GM12872 (cell line): ENCODE results near the gene PITPNB.

Experiments
- TF ChIP-seq, protein P1 (sequence below): IDR thresholded peaks from 3 replicates; pipeline ENCODE4 v1.5.1; 2011; ENCODE audit warnings: low read depth, mild to moderate bottlenecking, low read length, moderate library complexity; ENCODE audit not compliant: insufficient read depth

Gene PITPNB

DNA sequence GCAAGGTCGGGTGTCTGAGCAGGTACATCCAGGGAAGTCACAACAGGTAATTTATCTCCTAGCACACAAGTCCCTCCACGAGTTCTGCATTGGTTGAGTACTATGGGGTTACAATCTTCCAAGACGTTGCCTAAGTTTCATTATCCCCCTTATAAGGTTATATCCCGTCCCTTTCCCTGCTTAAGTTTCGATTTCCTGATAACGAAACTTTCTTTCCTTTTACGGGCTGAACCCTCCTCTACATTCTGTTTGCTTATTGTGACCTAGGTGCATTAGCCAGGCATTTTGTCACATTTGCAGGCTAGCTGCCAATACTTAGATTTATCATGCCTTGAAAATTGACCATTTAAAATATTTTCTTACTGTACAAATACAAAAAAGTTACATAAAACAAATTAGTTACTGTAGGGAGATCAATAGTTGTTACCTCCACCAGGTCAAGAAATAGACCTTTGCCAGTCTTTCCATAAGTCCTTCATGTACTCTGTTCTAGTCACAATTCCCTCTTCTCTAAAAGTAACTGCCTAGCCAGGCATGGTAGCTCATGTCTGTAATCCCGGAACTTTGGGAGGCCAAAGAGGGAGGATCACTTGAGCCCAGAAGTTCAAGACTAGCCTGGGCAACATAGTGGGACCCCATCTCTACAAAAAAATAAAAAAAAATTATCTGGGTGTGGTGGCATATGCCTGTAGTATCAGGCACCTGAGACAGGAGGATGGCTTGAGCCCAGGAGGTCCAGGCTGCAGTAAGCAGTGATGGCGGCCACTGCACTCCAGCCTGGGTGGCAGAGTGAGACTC, 14.3 kb upstream of the PITPNB start:
- TF ChIP-seq, protein P1, sequence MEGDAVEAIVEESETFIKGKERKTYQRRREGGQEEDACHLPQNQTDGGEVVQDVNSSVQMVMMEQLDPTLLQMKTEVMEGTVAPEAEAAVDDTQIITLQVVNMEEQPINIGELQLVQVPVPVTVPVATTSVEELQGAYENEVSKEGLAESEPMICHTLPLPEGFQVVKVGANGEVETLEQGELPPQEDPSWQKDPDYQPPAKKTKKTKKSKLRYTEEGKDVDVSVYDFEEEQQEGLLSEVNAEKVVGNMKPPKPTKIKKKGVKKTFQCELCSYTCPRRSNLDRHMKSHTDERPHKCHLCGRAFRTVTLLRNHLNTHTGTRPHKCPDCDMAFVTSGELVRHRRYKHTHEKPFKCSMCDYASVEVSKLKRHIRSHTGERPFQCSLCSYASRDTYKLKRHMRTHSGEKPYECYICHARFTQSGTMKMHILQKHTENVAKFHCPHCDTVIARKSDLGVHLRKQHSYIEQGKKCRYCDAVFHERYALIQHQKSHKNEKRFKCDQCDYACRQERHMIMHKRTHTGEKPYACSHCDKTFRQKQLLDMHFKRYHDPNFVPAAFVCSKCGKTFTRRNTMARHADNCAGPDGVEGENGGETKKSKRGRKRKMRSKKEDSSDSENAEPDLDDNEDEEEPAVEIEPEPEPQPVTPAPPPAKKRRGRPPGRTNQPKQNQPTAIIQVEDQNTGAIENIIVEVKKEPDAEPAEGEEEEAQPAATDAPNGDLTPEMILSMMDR, result no peak

DNA sequence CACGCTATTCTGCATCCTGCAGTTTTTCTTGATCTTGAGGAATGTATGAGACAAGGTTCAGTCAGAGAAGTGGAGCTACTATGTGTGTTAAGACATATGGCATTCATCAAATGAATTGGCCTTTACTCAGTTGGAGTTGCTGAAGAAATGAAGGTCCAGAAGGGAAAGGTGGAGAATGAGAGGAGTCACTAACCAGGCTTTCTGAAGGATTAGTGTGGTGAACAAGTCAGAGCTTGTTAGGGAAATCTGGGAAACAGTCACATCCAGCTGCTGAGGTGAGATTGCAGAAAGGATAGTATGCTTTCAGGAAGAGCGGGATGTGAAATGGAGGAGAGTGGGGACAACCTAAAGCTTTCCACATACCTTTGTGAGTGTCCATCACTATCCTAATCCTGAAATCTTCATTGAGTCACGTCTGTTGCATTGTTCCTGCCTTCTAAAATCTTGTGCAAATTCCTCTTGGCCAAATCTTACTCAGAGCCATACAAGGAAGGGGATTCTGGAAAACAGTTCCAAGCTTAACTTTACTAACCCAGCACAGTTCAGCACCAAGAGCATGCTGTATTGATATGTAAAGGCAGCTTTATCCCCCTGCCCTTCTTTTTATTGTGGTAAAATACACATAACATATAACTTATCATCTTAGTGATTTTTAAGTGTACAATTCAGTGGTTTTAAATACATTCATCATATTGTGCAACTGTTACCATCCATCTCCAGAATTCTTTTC, 11.4 kb upstream of the PITPNB start:
- TF ChIP-seq, protein P1, result no peak

DNA sequence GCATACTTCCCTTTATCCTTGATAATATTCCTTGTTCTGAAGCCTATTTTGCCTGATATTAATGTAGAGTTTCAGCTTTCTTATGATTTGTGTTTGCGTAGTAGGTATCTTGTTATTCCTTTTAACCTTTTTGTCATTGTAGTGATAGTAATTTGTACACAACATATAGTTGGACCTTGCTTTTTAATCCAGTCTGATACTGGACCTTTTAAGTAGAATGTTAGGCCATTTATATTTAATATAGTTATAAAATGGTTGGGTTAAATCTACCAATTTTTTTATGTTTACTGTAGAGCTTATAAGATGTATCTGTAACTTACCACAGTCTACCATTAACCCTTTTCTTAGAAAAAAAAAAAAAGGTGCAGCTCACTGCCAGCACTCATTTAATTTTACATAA, 8.6 kb upstream of the PITPNB start:
- TF ChIP-seq, protein P1, result no peak

DNA sequence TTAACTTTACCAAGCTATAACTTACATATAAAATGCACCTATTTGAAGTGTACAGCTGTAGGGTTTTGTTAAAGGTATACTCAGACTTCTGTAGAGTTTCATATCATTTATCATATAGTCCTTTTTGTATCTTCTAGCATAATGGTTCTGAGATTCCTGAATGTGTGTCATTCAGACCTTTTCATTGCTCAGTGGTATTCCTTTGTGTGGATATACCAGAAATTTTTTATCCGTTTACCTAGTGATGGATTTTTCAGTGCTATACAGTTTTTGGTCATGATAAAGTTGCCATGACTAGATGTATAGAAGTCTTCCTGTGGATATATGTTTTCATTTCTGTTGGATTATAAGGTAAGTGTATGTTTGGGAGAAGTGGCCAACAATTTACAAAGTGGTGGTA, 6.3 kb upstream of the PITPNB start:
- TF ChIP-seq, protein P1, result no peak

DNA sequence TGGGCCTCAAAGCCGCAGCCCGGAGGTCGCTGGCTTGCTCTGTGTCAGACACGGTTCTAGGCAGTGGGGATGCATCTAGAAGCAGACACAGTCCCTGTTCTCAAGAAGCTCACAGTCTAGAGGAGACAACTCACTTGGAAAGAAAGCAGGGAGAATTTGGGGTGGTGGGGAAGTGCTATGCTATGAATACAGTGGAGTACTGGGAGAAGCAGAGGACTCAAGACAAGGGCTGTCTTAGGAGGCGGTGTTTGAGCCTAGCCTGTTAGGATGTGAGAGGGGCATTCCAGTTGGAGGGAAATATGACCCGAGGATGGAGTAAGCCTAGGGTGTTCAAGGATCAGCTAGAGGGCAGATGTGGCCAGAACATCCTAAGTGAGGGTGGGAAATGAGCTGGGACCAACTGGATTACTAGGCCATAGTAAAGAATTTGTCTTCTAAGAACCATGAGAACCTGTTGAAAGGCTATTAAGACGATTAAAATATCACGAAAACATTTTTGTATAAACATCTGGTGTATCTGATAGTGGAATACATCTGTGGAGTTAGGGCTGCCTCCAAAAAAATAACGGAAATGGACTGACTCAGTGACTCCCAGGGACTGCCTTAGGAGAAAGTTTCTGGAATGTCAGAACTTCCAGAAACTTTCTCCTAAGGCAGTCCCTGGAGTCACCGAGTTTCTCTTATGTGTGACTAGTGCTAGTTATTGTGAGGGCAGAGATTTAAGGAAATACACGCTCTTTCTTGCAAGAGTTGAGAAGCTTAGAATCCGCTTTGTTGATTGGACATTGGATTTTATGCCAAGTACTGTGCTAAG, 1.1 kb upstream of the PITPNB start:
- TF ChIP-seq, protein P1, result no peak

DNA sequence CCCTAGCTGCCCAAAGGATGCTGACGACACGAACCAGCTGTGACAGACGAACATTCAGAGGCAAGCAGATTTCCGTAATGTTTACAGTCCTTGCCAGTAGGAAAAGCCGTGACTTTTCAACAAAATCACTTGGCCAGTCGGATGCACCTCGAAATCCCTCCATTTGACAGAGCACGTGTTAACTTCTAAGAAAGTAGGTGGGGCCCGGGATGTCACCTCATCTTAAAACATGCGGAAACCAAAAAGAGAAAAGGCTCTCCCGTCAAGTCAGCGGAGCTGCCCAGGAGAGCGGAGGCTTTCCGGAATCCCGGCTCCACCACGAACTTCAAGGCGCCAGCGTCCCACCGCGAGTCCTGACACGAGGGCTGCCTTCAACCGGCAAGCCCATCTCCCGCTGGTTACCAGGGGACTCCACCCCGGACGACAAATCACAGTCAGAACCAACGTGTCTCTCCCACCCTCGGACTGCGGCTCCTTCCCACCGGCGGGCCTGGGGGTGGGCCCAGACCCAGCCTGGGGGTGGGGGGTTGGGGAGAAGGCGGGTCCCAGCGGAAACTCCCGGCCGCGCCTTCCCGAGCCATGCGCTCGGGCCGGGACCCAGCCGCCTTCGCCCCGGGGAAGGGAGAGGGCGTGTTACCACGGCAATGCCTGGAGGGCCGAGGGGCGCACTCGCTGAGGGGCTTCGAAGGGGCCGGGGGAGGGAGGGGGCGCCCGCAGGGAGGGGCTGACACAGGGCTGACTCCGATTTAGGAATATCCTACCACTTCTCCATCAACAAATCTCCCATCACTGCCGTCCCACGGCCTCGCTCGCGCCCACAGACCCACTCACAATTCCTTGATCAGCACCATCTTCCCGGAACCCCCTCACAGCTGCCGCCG, 475 bp downstream of the PITPNB start:
- TF ChIP-seq, protein P1, result no peak
